BLaER1 (cell line): ENCODE data around the gene FMNL2.
"Not testable (repeated sequence)": the region's sequence is repeated elsewhere in the genome, so short reads cannot be mapped to it uniquely, and the experiment has no call there.

Experiments used
- H3K27ac ChIP-seq: shearing (Covaris generic); formaldehyde crosslinking; 2 replicates; pipeline ENCODE4 v1.8.1; 2022
- H3K27me3 ChIP-seq: shearing (Covaris generic); formaldehyde crosslinking; 2 replicates; pipeline ENCODE4 v1.8.1; 2022
- H3K36me3 ChIP-seq: shearing (Covaris generic); formaldehyde crosslinking; 2 replicates; pipeline ENCODE4 v1.8.1; 2022
- H3K4me1 ChIP-seq: shearing (Covaris generic); formaldehyde crosslinking; 2 replicates; pipeline ENCODE4 v1.8.1; 2022
- H3K4me2 ChIP-seq: shearing (Covaris generic); formaldehyde crosslinking; 2 replicates; pipeline ENCODE4 v1.8.1; 2022
- H3K4me3 ChIP-seq: shearing (Covaris generic); formaldehyde crosslinking; 2 replicates; pipeline ENCODE4 v1.8.1; 2022
- H3K9ac ChIP-seq: shearing (Covaris generic); formaldehyde crosslinking; 2 replicates; pipeline ENCODE4 v1.8.1; 2022
- H3K9me3 ChIP-seq: shearing (Covaris generic); formaldehyde crosslinking; 2 replicates; pipeline ENCODE4 v1.8.1; 2022
- H4K20me1 ChIP-seq: shearing (Covaris generic); formaldehyde crosslinking; 2 replicates; pipeline ENCODE4 v1.8.1; 2022
- Cebpa-rat ChIP-seq: shearing (Covaris generic); IDR thresholded peaks from 2 replicates; pipeline ENCODE4 v1.8.1; 2022

FMNL2 gene

GRCh38 chr2:152513029-152513428, 178.1 kb downstream of the FMNL2 start:
- peaks cover 4% of the 10 kb centered on the region; the same call in 1 of the 2 replicates for H3K9me3 ChIP-seq

GRCh38 chr2:152513681-152514080, 178.7 kb downstream of the FMNL2 start:
- H3K4me3 ChIP-seq, result no peak overlapping the region
- no peaks in the 10 kb centered on the region for H3K27me3 ChIP-seq
- H3K9me3 ChIP-seq, result peaks cover 4% of the 10 kb centered on the region; the same call in 1 of the 2 replicates
- no peak overlapping the region for H3K27ac ChIP-seq
- no peak for TF ChIP-seq Cebpa-rat
- peaks cover 100% of the 10 kb centered on the region for H4K20me1 ChIP-seq
- no peak overlapping the region for H3K4me2 ChIP-seq
- peaks cover 3% of the 10 kb centered on the region for H3K4me1 ChIP-seq
- H3K9ac ChIP-seq, result no peak overlapping the region
- H3K36me3 ChIP-seq, result peaks cover 15% of the 10 kb centered on the region; the same call in 1 of the 2 replicates

More at GRCh38 chr2:152513029-152513428, 178.1 kb downstream of the FMNL2 start:
- H3K4me1 ChIP-seq, result peaks cover 10% of the 10 kb centered on the region
- peaks cover 14% of the 10 kb centered on the region; the same call in 1 of the 2 replicates for H3K36me3 ChIP-seq
- no peak overlapping the region for H3K9ac ChIP-seq
- no peak overlapping the region for H3K4me2 ChIP-seq
- H4K20me1 ChIP-seq, result peaks cover 100% of the 10 kb centered on the region
- no peak overlapping the region for H3K27ac ChIP-seq
- H3K4me3 ChIP-seq, result no peak overlapping the region
- H3K27me3 ChIP-seq, result no peaks in the 10 kb centered on the region
- TF ChIP-seq Cebpa-rat, result no peak

GRCh38 chr2:152518034-152518433, 183.1 kb downstream of the FMNL2 start:
- no peaks in the 10 kb centered on the region for H3K27me3 ChIP-seq
- no peak overlapping the region for H3K9ac ChIP-seq
- H3K4me3 ChIP-seq, result no peak overlapping the region
- peaks cover 100% of the 10 kb centered on the region for H4K20me1 ChIP-seq
- H3K4me1 ChIP-seq, result no peaks in the 10 kb centered on the region
- peaks cover 29% of the 10 kb centered on the region; the same call in 1 of the 2 replicates for H3K36me3 ChIP-seq
- peaks cover 7% of the 10 kb centered on the region; the same call in 1 of the 2 replicates for H3K9me3 ChIP-seq
- no peak overlapping the region for H3K27ac ChIP-seq
- no peak overlapping the region for H3K4me2 ChIP-seq
- TF ChIP-seq Cebpa-rat, result no peak

- Histone ChIP-seq H3K4me2 (no peak overlapping the region), H3K4me1 (no peaks in the 10 kb centered on the region), H3K9me3 (peaks cover 7% of the 10 kb centered on the region; the same call in 1 of the 2 replicates), H3K4me3 (no peak overlapping the region), H3K9ac (no peak overlapping the region), H3K27ac (no peak overlapping the region), H4K20me1 (peaks cover 100% of the 10 kb centered on the region), H3K36me3 (peaks cover 38% of the 10 kb centered on the region; the same call in 1 of the 2 replicates), H3K27me3 (no peaks in the 10 kb centered on the region)
- TF ChIP-seq Cebpa-rat, result no peak
Measured at GRCh38 chr2:152518641-152519580, 183.9 kb downstream of the FMNL2 start.

GRCh38 chr2:152519581-152519952, 184.6 kb downstream of the FMNL2 start:
- H4K20me1 ChIP-seq, result peaks cover 100% of the 10 kb centered on the region
- H3K9me3 ChIP-seq, result peaks cover 7% of the 10 kb centered on the region; the same call in 1 of the 2 replicates
- H3K4me3 ChIP-seq, result no peak overlapping the region
- no peak overlapping the region for H3K27ac ChIP-seq
- H3K36me3 ChIP-seq, result peaks cover 45% of the 10 kb centered on the region; the same call in 1 of the 2 replicates
- no peaks in the 10 kb centered on the region for H3K27me3 ChIP-seq
- H3K4me1 ChIP-seq, result peaks cover 5% of the 10 kb centered on the region
- no peak overlapping the region for H3K4me2 ChIP-seq
- no peak for TF ChIP-seq Cebpa-rat
- no peak overlapping the region for H3K9ac ChIP-seq

- Histone ChIP-seq H4K20me1 (peaks cover 100% of the 10 kb centered on the region), H3K27me3 (no peaks in the 10 kb centered on the region), H3K9me3 (peaks cover 7% of the 10 kb centered on the region; the same call in 1 of the 2 replicates), H3K4me3 (no peak overlapping the region), H3K4me1 (peaks cover 17% of the 10 kb centered on the region), H3K36me3 (peaks cover 56% of the 10 kb centered on the region), H3K27ac (no peak overlapping the region), H3K9ac (no peak overlapping the region), H3K4me2 (no peak overlapping the region)
- no peak for TF ChIP-seq Cebpa-rat
Measured at GRCh38 chr2:152520759-152521158, 185.8 kb downstream of the FMNL2 start.

GRCh38 chr2:152522446-152522845, 187.5 kb downstream of the FMNL2 start:
- peaks cover 60% of the 10 kb centered on the region for H3K36me3 ChIP-seq
- not testable (repeated sequence) for H3K4me3 ChIP-seq, H3K9me3 ChIP-seq, H3K27ac ChIP-seq, H3K27me3 ChIP-seq, H3K9ac ChIP-seq, H3K4me2 ChIP-seq
- H4K20me1 ChIP-seq, result peaks cover 100% of the 10 kb centered on the region
- peaks cover 23% of the 10 kb centered on the region for H3K4me1 ChIP-seq

- H3K27ac ChIP-seq, result no peak overlapping the region
- 0 out of 2 replicates have a peak, but pooled peaks cover 7% of the 10 kb centered on the region for H3K9me3 ChIP-seq
- H3K4me3 ChIP-seq, result no peak overlapping the region
- peaks cover 99% of the 10 kb centered on the region for H4K20me1 ChIP-seq
- H3K9ac ChIP-seq, result no peak overlapping the region
- peaks cover 54% of the 10 kb centered on the region for H3K36me3 ChIP-seq
- H3K27me3 ChIP-seq, result no peaks in the 10 kb centered on the region
- H3K4me1 ChIP-seq, result peaks cover 23% of the 10 kb centered on the region
- no peak overlapping the region for H3K4me2 ChIP-seq
- TF ChIP-seq Cebpa-rat, result no peak
Measured at GRCh38 chr2:152523091-152523490, 188.1 kb downstream of the FMNL2 start.

- H3K27me3 ChIP-seq, result no peaks in the 10 kb centered on the region
- H3K4me3 ChIP-seq, result no peak overlapping the region
- TF ChIP-seq Cebpa-rat, result no peak
- H3K27ac ChIP-seq, result 0 out of 2 replicates have a peak overlapping the region, but pooled peaks have one; percentile 3
- H3K4me1 ChIP-seq, result peaks cover 36% of the 10 kb centered on the region
- 0 out of 2 replicates have a peak, but pooled peaks cover 7% of the 10 kb centered on the region for H3K9me3 ChIP-seq
- H4K20me1 ChIP-seq, result peaks cover 99% of the 10 kb centered on the region
- no peak overlapping the region for H3K9ac ChIP-seq
- peak overlapping the region; percentile 33; the same call in 1 of the 2 replicates for H3K4me2 ChIP-seq
- peaks cover 62% of the 10 kb centered on the region for H3K36me3 ChIP-seq
Measured at GRCh38 chr2:152525277-152525838, 190.4 kb downstream of the FMNL2 start.
